HepG2 (cell line): ENCODE data around the gene RAB43. TPM values are rescaled to one million over a fixed set of nuclear protein-coding genes. Genes with fewer than 3 reads are reported as not detected.

ENCODE experiments used
- ATAC-seq: fragments of 200-7000 bp; cut with Tn5 transposase; 3 replicates; pipeline ENCODE4 v1.9.1; 2020; ENCODE audit warnings: mild to moderate bottlenecking, moderate library complexity
- BruUV-seq: library from RNA; stranded (reverse); fragments of 400-500 nt; replicated peaks from 2 replicates; lab custom pipeline; 2021; lab: Mats Ljungman, UMichigan
- CTCF ChIA-PET: fragments of 300-600 bp; formaldehyde crosslinking; extraction: SDS; loops from one replicate; lab custom pipeline; 2021; ENCODE audit warnings: low total read pairs, inconsistent platforms, low intra/inter-chr PET ratio; lab: Yijun Ruan, JAX
- POLR2A ChIA-PET: fragments of 350-600 bp; sonication (Branson Sonifier 250); formaldehyde crosslinking; loops from one replicate; lab custom pipeline; 2020; ENCODE audit warnings: antibody characterized with exemption, inconsistent platforms; lab: Yijun Ruan, JAX
- DNase-seq: peaks from one replicate; pipeline ENCODE4 v3.0.0-alpha.2; 2015; ENCODE audit warnings: low spot score
- FAIRE-seq: peaks from 3 replicates; lab custom pipeline; 2011; peaks lifted over from hg19 to GRCh38; lab: Jason Lieb, UNC
- H2AFZ ChIP-seq: one replicate; pipeline ENCODE4 v1.6.1; 2011; ENCODE audit warnings: low read length, inconsistent platforms
- H3K27ac ChIP-seq: fragments of 300-600 bp; 3 replicates; pipeline ENCODE4 v1.8.0; 2011; ENCODE audit warnings: mixed run types, mild to moderate bottlenecking, mixed read lengths, low read length, inconsistent platforms; ENCODE audit not compliant: insufficient read depth; ENCODE audit errors: extremely low read length
- H3K27me3 ChIP-seq, 2 experiments: fragments of 200-600 bp in 1 of 2; 2 replicates in 1 of 2; 3 replicates in 1 of 2; pipeline versions ENCODE4 v1.6.0 to v1.8.0; 2011; ENCODE audit warnings: low read length in 2 of 2, mild to moderate bottlenecking in 2 of 2, moderate library complexity in 2 of 2, inconsistent platforms in 1 of 2; ENCODE audit not compliant: insufficient read depth in 2 of 2, control insufficient read depth in 1 of 2
- H3K36me3 ChIP-seq, 2 experiments: fragments of 200-600 bp in 1 of 2; replicated peaks in 1 of 2; 2 replicates in 1 of 2; 3 replicates in 1 of 2; pipeline versions ENCODE4 v1.5.1 to v1.8.0; 2011; ENCODE audit warnings: low read length in 2 of 2, inconsistent platforms in 1 of 2; ENCODE audit not compliant: insufficient read depth in 2 of 2, control insufficient read depth in 1 of 2
- H3K4me1 ChIP-seq: 2 replicates; pipeline ENCODE4 v1.5.1; 2012; ENCODE audit warnings: low read length, inconsistent platforms; ENCODE audit not compliant: insufficient read depth
- H3K4me2 ChIP-seq: 2 replicates; pipeline ENCODE4 v1.6.0; 2011; ENCODE audit warnings: low read depth, low read length, inconsistent platforms
- H3K4me3 ChIP-seq, 3 experiments: fragments of 200-600 bp in 1 of 3; sonication (generic), shearing (Covaris generic) in 1 of 3; replicated peaks in 1 of 3; 2 replicates each; pipeline ENCODE4 v1.5.1; 2011 to 2016; ENCODE audit warnings: low read length in 3 of 3, inconsistent platforms in 2 of 3, low read depth in 2 of 3, mild to moderate bottlenecking in 2 of 3, control low read depth in 1 of 3, mixed read lengths in 1 of 3; ENCODE audit not compliant: insufficient read depth in 1 of 3
- H3K79me2 ChIP-seq: one replicate; pipeline ENCODE4 v1.6.1; 2011; ENCODE audit warnings: low read length, inconsistent platforms; ENCODE audit not compliant: insufficient read depth
- H3K9ac ChIP-seq: 2 replicates; pipeline ENCODE4 v1.6.0; 2011; ENCODE audit warnings: mild to moderate bottlenecking, low read depth, low read length, inconsistent platforms; ENCODE audit not compliant: insufficient read depth
- H3K9me3 ChIP-seq: 2 replicates; pipeline ENCODE4 v1.5.1; 2012; ENCODE audit warnings: mild to moderate bottlenecking, low read length
- H4K20me1 ChIP-seq: 2 replicates; pipeline ENCODE4 v1.6.0; 2011; ENCODE audit warnings: inconsistent platforms, mild to moderate bottlenecking, low read length, moderate library complexity; ENCODE audit not compliant: insufficient read depth
- GTF3A ChIP-seq: sonication (generic); formaldehyde crosslinking; conservative IDR thresholded peaks from 2 replicates; pipeline ENCODE4 v1.4.0; 2020; ENCODE audit warnings: mild to moderate bottlenecking, missing genetic modification reagents
- ZNF616 ChIP-seq: sonication (generic); formaldehyde crosslinking; IDR thresholded peaks from 2 replicates; pipeline ENCODE4 v1.5.0; 2020; ENCODE audit warnings: low read depth, mild to moderate bottlenecking, missing genetic modification reagents
- WGBS: methylation state at CpG from one replicate; pipeline ENCODE4 v1.1.6; 2017; ENCODE audit warnings: low lambda C conversion rate; 5-methylcytosine and 5-hydroxymethylcytosine counted together
- in situ Hi-C: cut with HindIII; loops from 2 replicates; pipeline ENCODE4 v1.10.0; 2017; ENCODE audit warnings: low pct_unique_long_range_greater_than_20kb; ENCODE audit not compliant: extremely low pct_ligation_motif_present
- intact Hi-C: fragments of 100-400 bp; cut with micrococcal nuclease; formaldehyde crosslinking; loops from one replicate; pipeline ENCODE4 v1.10.0; 2022; ENCODE audit not compliant: unreplicated experiment
- polyA plus RNA-seq, 8 experiments: library from polyadenylated mRNA; depleted of rRNA in 3 of 8; stranded (reverse) in 7 of 8; unstranded in 1 of 8; fragments of >200 nt; fragmentation: Illumina TruSeq in 4 of 8; extraction: Trizol in 4 of 8; gene quantifications; 2 replicates each; pipeline versions ENCODE4 v1.2.1 to v1.2.3, GENCODE V29; 2011 to 2016; ENCODE audit warnings: low read depth in 4 of 8, missing spikeins in 1 of 8, mixed read lengths in 1 of 8; ENCODE audit not compliant: insufficient read depth in 1 of 8
- total RNA-seq, 5 experiments: library from RNA; depleted of rRNA; stranded (reverse); fragments of >200 nt; fragmentation: Illumina TruSeq; extraction: Trizol; gene quantifications; 2 replicates each; pipeline ENCODE4 v1.2.3, GENCODE V29; 2016; ENCODE audit warnings: low read depth in 1 of 5

Gene RAB43
- total and polyA plus RNA-seq, 2 of the 13 experiments (the other 11 are each of a cell fraction or from before 2014, with no cell fraction given): 11.8 to 18.4 TPM

DNA sequence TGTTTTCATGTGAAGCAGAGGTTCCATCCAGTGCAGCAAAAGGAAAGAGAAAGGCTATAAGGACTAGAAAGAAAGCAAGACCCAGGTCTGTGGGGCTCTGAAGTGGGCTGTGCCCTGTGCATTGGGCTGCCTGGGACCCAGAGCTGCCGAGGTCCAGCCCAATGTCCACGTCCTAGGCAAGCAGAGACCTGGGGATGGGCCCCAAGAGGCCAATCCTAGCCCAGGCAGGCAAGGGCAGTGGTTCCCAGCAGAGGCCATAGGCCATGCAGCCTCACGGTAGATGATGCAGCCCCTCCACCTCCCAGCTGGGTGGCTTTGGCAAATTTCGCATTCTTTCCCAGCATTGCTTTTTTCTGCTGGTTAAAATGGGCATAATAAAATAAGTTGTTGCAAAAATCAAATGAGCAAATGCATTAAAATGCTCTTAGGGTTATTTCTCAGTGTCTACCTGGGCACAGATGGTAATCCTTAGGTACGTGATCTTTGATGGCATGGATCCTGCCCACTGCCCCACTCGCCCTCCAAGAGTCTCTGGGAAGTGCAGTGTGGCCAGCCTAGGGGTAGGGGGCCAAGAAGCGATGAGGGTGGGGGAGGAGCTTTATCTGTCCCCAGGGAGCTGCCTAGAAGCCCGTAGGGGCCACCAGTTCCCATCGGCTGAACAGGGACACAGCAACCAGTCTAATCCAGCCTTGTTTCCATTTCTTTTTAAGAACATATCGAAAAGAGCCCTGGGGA lies 83.3 kb downstream of the RAB43 start:
- CTCF ChIA-PET: no interaction called here
- intact Hi-C loops: no loop called here

More for the DNA sequence above, 83.3 kb downstream of the RAB43 start:
- POLR2A ChIA-PET: no interaction called here
- no peaks in the 10 kb centered on the region for H3K9me3 ChIP-seq
- H3K36me3 ChIP-seq: no peaks in the 10 kb centered on the region
- H3K4me2 ChIP-seq: no peak overlapping the region
- no TSS peak for BruUV-seq
- H3K9ac ChIP-seq: no peak overlapping the region
- H3K27ac ChIP-seq: no peak overlapping the region
- in situ Hi-C loops: no loop called here
- no peaks in the 10 kb centered on the region for H4K20me1 ChIP-seq
- H3K27me3 ChIP-seq: peaks cover 1 to 27% of the 10 kb centered on the region in 2 experiments; a peak in 3 of 5 replicates
- no peak overlapping the region for H2AFZ ChIP-seq
- no peak for TF ChIP-seq ZNF616 (CRISPR knock-in tag)
- TF ChIP-seq GTF3A (CRISPR knock-in tag): no peak
- peak; percentile 27; the same call in 2 of the 3 replicates for ATAC-seq
- peaks cover 20% of the 10 kb centered on the region for H3K4me1 ChIP-seq
- H3K79me2 ChIP-seq: no peaks in the 10 kb centered on the region
- 20% methylated on average over 6 of the region's 10 CpGs for WGBS
- DNase-seq: no peak
- H3K4me3 ChIP-seq: no peak overlapping the region
- FAIRE-seq: no peak

Other genes starting within 250 kb of the RAB43 start
- gene ACAD9, start 242.2 kb downstream of the RAB43 start, total RNA-seq (2016; rRNA removed; fragmentation: Illumina TruSeq; extraction: Trizol): 37.3 and 38.2 TPM in 2 replicates
- gene ACAD9, start 242.2 kb downstream of the RAB43 start, polyA plus RNA-seq (2011; rRNA removed): 15.3 and 16.7 TPM in 2 replicates
- gene CFAP92, start 127.7 kb downstream of the RAB43 start, total RNA-seq (2016; rRNA removed; fragmentation: Illumina TruSeq; extraction: Trizol): 0.45 and 0.46 TPM in 2 replicates
- gene CFAP92, start 127.7 kb downstream of the RAB43 start, polyA plus RNA-seq (2011; rRNA removed): 0.18 and 0.20 TPM in 2 replicates
- gene EFCC1, start 120.5 kb downstream of the RAB43 start, total RNA-seq (2016; rRNA removed; fragmentation: Illumina TruSeq; extraction: Trizol): not detected in 2 replicates
- gene EFCC1, start 120.5 kb downstream of the RAB43 start, polyA plus RNA-seq (2011; rRNA removed): 0.03 TPM in 1 of 2 replicates, not detected in the other
- not detected in 2 replicates for gene GP9, start 61.0 kb downstream of the RAB43 start, total RNA-seq (2016; rRNA removed; fragmentation: Illumina TruSeq; extraction: Trizol)
- not detected in 2 replicates for gene GP9, start 61.0 kb downstream of the RAB43 start, polyA plus RNA-seq (2011; rRNA removed)
- 39.1 and 59.0 TPM in 2 replicates for gene ISY1, start 39.3 kb upstream of the RAB43 start, total RNA-seq (2016; rRNA removed; fragmentation: Illumina TruSeq; extraction: Trizol)
- gene ISY1, start 39.3 kb upstream of the RAB43 start, polyA plus RNA-seq (2011; rRNA removed): 16.9 and 21.0 TPM in 2 replicates
- gene CNBP, start 62.1 kb upstream of the RAB43 start, total RNA-seq (2016; rRNA removed; fragmentation: Illumina TruSeq; extraction: Trizol): 354 and 539 TPM in 2 replicates
- 255 and 282 TPM in 2 replicates for gene CNBP, start 62.1 kb upstream of the RAB43 start, polyA plus RNA-seq (2011; rRNA removed)
- gene COPG1, start 127.8 kb upstream of the RAB43 start, total RNA-seq (2016; rRNA removed; fragmentation: Illumina TruSeq; extraction: Trizol): 166 and 201 TPM in 2 replicates
- 96.0 and 98.6 TPM in 2 replicates for gene COPG1, start 127.8 kb upstream of the RAB43 start, polyA plus RNA-seq (2011; rRNA removed)
- 37.5 and 52.4 TPM in 2 replicates for gene HMCES, start 157.1 kb upstream of the RAB43 start, total RNA-seq (2016; rRNA removed; fragmentation: Illumina TruSeq; extraction: Trizol)
- 16.1 and 20.1 TPM in 2 replicates for gene HMCES, start 157.1 kb upstream of the RAB43 start, polyA plus RNA-seq (2011; rRNA removed)